Upper lobe of left lung (tissue), 6 donors: ENCODE data around the gene UBL3. TPM values are rescaled to one million over a fixed set of nuclear protein-coding genes. Genes with fewer than 3 reads are reported as not detected.

Source experiments
- ATAC-seq, 2 donors: fragments of 200-7000 bp; cut with Tn5 transposase; one replicate each; pipeline ENCODE4 v1.9.1; 2022; ENCODE audit warnings: mild to moderate bottlenecking in 2 of 2, moderate library complexity in 2 of 2; ENCODE audit not compliant: low FRiP score in 2 of 2
- DNase-seq, 2 donors: peaks; one replicate each; pipeline ENCODE4 v3.0.0-alpha.2; 2019 to 2020
- H3K27ac ChIP-seq, 4 donors: fragments of 200-600 bp; sonication (generic); one replicate each; pipeline ENCODE4 v1.5.1; 2016 to 2019
- H3K27me3 ChIP-seq, 4 donors: fragments of 200-600 bp; sonication (generic); one replicate each; pipeline ENCODE4 v1.5.1; 2017 to 2019
- H3K36me3 ChIP-seq, 4 donors: fragments of 200-600 bp; sonication (generic); one replicate each; pipeline ENCODE4 v1.5.1; 2016 to 2019
- H3K4me1 ChIP-seq, 4 donors: fragments of 200-600 bp; sonication (generic); one replicate each; pipeline ENCODE4 v1.5.1; 2018 to 2019
- H3K4me3 ChIP-seq, 4 donors: fragments of 200-600 bp; sonication (generic); one replicate each; pipeline ENCODE4 v1.5.1; 2017 to 2019; ENCODE audit warnings: mild to moderate bottlenecking in 2 of 4, moderate library complexity in 1 of 4
- H3K9me3 ChIP-seq, 4 donors: fragments of 200-600 bp; sonication (generic); one replicate each; pipeline ENCODE4 v1.5.1; 2018 to 2019
- CTCF ChIP-seq, 6 experiments: fragments of 450-650 bp in 4 of 6; fragments of 200-600 bp in 2 of 6; sonication (generic) in 2 of 6; IDR thresholded peaks; one replicate each; pipeline ENCODE4 v1.5.1; 2016 to 2019; ENCODE audit warnings: antibody characterized with exemption in 6 of 6
- EP300 ChIP-seq, 4 donors: sonication (generic); formaldehyde crosslinking; IDR thresholded peaks; one replicate each; pipeline ENCODE4 v1.5.1; 2017; ENCODE audit warnings: antibody characterized with exemption in 4 of 4, control low read depth in 2 of 4
- POLR2A ChIP-seq, 4 donors: fragments of 450-650 bp; IDR thresholded peaks; one replicate each; pipeline ENCODE4 v1.5.1; 2016 to 2017; ENCODE audit warnings: antibody characterized with exemption in 4 of 4, mild to moderate bottlenecking in 2 of 4
- POLR2AphosphoS5 ChIP-seq, 2 donors: sonication (generic); formaldehyde crosslinking; IDR thresholded peaks; one replicate each; pipeline ENCODE4 v1.5.1; 2017; ENCODE audit warnings: antibody characterized with exemption in 2 of 2
- WGBS, 2 donors: methylation state at CpG; one replicate each; pipeline ENCODE4 v1.1.5; 2017 to 2018; 5-methylcytosine and 5-hydroxymethylcytosine counted together
- total RNA-seq, 6 donors: library from RNA; depleted of rRNA in 4 of 6; stranded (reverse); fragments of >200 nt in 4 of 6; gene quantifications; one replicate each; pipeline versions ENCODE4 v1.1.0 to v1.2.1, GENCODE V29; 2016 to 2021
- donor health status: DM: no; HTN: no; CAD: no; lungs with moderate emphysema.
- donor health status: DM: no; HTN: yes; CAD: no; lungs with severe emphysema.

Gene UBL3
- total RNA-seq, 6 donors from 2014 or later, result 32.5 to 122 (median 53.3) TPM

- WGBS, 2 donors, result 75 to 77% methylated on average over 10 of the region's 10 CpGs
- no peaks in the 10 kb centered on the region for H3K27me3 ChIP-seq
- no peak overlapping the region for H3K4me3 ChIP-seq
- H3K27ac ChIP-seq, result no peak overlapping the region
- no peaks in the 10 kb centered on the region for H3K4me1 ChIP-seq
- H3K36me3 ChIP-seq, result no peaks in the 10 kb centered on the region
- TF ChIP-seq EP300 (IDR thresholded peaks at IDR 0.05), result no peak
- no peak for TF ChIP-seq POLR2A (IDR thresholded peaks at IDR 0.05)
- TF ChIP-seq CTCF (IDR thresholded peaks at IDR 0.05), result no peak
- no peak for TF ChIP-seq POLR2AphosphoS5 (IDR thresholded peaks at IDR 0.05)
- no peak for ATAC-seq
- H3K9me3 ChIP-seq, result no peaks in the 10 kb centered on the region
- DNase-seq, result no peak
These were observed 96.6 kb downstream of the UBL3 start for GRCh38 chr13:29753618-29754472.

- TF ChIP-seq POLR2A (IDR thresholded peaks at IDR 0.05) (no peak), EP300 (IDR thresholded peaks at IDR 0.05) (no peak), POLR2AphosphoS5 (IDR thresholded peaks at IDR 0.05) (no peak), CTCF (IDR thresholded peaks at IDR 0.05) (no peak)
- Histone ChIP-seq H3K4me3 (no peak overlapping the region), H3K4me1 (no peaks in the 10 kb centered on the region), H3K36me3 (no peaks in the 10 kb centered on the region), H3K27ac (no peak overlapping the region), H3K27me3 (no peaks in the 10 kb centered on the region), H3K9me3 (no peaks in the 10 kb centered on the region)
- WGBS, 2 donors, result 71 to 72% methylated on average over 4 of the region's 4 CpGs
- ATAC-seq, result no peak
- DNase-seq, result no peak
These were observed 98.2 kb downstream of the UBL3 start for GRCh38 chr13:29752175-29752574.

DNA sequence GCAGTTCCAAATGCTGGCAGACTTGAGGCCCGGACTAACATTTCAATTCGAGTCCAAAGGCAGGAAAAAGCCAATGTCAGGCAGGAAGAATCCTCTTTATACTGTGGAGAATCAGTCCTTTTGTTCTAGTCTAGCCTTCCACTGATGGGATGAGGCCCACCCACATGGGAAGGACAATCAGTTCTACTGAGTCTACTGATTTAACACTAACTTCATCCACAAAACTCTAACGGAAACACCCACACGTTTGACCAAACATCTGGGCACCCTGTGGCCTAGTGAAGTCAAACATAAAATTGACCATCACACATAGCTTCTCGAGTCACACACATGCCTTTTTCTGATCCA is 100.3 kb downstream of the UBL3 start:
- Histone ChIP-seq H3K36me3 (no peaks in the 10 kb centered on the region), H3K27me3 (no peaks in the 10 kb centered on the region), H3K4me1 (no peaks in the 10 kb centered on the region), H3K27ac (no peak overlapping the region), H3K9me3 (no peaks in the 10 kb centered on the region), H3K4me3 (no peak overlapping the region)
- peak in 1 of 2 donors; percentile 22 for ATAC-seq
- 77 to 86% methylated on average over 5 of the region's 5 CpGs for WGBS, 2 donors
- DNase-seq, result no peak
- TF ChIP-seq POLR2A (IDR thresholded peaks at IDR 0.05), result no peak
- TF ChIP-seq POLR2AphosphoS5 (IDR thresholded peaks at IDR 0.05), result no peak
- TF ChIP-seq CTCF (IDR thresholded peaks at IDR 0.05), result no peak
- TF ChIP-seq EP300 (IDR thresholded peaks at IDR 0.05), result no peak

GRCh38 chr13:29749401-29750182 is 100.8 kb downstream of the UBL3 start:
- no peak overlapping the region for H3K27ac ChIP-seq
- no peaks in the 10 kb centered on the region for H3K36me3 ChIP-seq
- 82 to 83% methylated on average over 6 of the region's 6 CpGs for WGBS, 2 donors
- DNase-seq, result no peak
- TF ChIP-seq POLR2A (IDR thresholded peaks at IDR 0.05) (no peak), POLR2AphosphoS5 (IDR thresholded peaks at IDR 0.05) (no peak), EP300 (IDR thresholded peaks at IDR 0.05) (no peak)
- no peak for ATAC-seq
- no peaks in the 10 kb centered on the region for H3K27me3 ChIP-seq
- H3K9me3 ChIP-seq, result no peaks in the 10 kb centered on the region
- no peak overlapping the region for H3K4me3 ChIP-seq
- no peaks in the 10 kb centered on the region for H3K4me1 ChIP-seq

- H3K27ac ChIP-seq, result no peak overlapping the region
- ATAC-seq (no peak), DNase-seq (no peak)
- H3K27me3 ChIP-seq, result no peaks in the 10 kb centered on the region
- WGBS, 2 donors, result 80 to 88% methylated on average over 3 of the region's 3 CpGs
- H3K4me1 ChIP-seq, result no peaks in the 10 kb centered on the region
- no peaks in the 10 kb centered on the region for H3K9me3 ChIP-seq
- no peak for TF ChIP-seq POLR2AphosphoS5 (IDR thresholded peaks at IDR 0.05)
- TF ChIP-seq EP300 (IDR thresholded peaks at IDR 0.05), result no peak
- no peak for TF ChIP-seq POLR2A (IDR thresholded peaks at IDR 0.05)
- no peak for TF ChIP-seq CTCF (IDR thresholded peaks at IDR 0.05)
- H3K36me3 ChIP-seq, result no peaks in the 10 kb centered on the region
- H3K4me3 ChIP-seq, result no peak overlapping the region
These were observed 102.3 kb downstream of the UBL3 start for GRCh38 chr13:29748097-29748496.
